Measurements from ENCODE around the gene ADH5.
"Not testable (repeated sequence)": the region's sequence is repeated elsewhere in the genome, so short reads cannot be mapped to it uniquely, and the experiment has no call there.

Gene ADH5

DNA sequence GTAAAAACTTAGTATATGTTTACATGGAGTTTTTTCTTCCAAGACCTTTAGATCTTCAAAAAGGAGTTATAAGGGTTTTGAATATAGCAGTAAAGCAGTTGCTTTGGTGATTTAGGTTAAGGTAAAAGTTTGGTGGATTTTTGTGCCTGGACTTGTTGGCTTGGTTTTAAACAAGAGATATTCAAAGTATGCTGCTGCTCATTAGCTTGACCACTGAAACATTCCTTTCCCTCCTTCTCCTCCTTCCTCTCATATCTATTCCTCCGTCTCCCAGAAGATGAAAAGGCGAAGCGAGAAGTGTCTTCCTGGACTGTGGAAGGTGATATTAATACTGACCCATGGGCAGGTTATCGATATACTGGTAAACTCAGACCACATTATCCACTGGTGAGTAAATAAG lies 54.6 kb downstream of the ADH5 start:
- no peak for DNase-seq (ENCODE audit: low read depth in 2 of 3, low spot score in 2 of 3)

DNA sequence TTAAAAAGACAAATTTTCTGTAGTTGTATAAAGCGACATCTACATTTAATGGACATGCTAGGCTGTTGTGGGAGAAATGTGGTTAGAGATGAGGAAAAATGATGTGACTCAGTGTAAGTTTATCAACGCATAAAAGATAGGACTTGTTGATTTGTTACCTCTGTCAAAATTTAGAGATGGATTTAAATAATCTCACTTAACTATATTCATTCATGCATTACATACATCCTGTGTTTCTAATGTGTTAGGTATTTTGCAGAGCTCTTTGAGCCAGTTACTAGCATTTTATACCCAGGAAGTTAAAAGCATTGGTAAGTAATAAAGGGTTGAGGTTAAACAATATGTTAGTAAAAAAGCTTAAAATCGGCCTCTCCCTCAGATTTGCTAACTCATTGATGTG lies 58.7 kb downstream of the ADH5 start:
- no peak for DNase-seq (ENCODE audit: low read depth in 2 of 3, low spot score in 2 of 3)

DNA sequence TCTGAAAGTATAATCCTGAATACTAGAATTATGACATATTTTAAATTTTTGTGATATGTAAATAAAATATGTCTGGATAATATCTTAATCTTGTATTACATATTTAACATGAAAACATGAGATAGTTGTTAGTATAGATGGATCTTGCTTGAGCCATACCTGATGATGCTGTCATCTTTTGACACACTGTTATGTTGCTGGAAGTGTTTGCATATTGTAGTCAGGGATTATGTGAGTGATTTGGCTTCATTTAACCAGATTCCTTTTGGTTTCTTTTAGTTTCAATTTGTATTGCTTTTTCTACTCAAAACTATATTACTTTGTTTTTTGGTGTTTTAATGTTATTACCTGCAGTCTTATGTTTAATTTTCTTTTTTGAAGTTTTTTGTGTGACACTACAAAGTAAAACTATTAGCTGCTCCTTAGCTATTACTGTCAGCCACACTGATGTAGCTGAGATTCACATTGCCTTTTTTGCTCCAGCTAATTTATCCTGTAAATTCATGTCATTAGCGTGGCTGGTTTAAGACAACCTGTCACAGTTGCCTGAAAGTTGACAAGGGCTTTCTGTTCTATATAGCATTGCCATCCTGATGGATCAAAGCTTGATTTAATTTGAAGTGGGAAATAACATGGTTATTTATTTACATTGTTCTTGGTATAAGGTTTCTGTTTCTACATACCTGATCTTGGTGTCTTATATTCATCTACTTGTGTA lies 59.4 kb downstream of the ADH5 start:
- DNase-seq (ENCODE audit: low read depth in 2 of 3, low spot score in 2 of 3): no peak

DNA sequence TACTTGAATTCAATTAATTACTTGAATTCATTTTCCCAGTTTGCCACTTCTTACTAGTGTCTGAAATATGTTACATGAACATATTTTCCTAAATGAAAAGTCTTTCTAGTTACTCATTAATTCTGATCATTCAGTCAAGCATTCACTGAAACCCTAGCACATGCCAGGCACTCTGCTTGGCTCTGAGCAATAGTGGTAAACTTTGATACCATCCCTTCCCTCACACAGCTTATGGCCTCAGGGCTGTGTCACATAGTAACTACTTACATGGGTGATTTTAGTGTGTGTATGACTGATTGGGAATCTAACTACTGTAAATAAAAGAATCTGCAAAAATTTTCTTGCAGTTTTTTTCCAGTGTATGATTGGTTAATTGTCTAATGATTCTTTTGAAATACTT lies 60.4 kb downstream of the ADH5 start:
- no peak for DNase-seq (ENCODE audit: low read depth in 2 of 3, low spot score in 2 of 3)

DNA sequence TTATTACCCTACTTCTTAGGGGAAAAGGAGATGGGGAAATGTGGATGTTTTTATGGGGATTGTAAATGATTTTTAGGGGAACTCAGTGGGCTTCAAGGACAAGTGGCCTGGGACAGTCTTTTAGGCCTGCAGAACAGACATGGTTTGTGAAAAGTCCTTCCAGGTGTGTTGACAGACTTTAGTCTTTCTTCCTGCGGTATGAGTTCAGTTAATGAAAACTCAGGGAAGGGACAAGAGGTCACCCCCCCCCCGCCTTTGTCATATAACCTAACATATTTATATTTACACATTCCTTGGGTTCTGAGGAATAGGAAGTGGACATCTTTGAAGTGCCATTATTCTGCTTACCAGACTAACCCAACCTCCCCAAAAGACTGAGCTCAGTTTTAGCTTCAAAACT lies 61.3 kb downstream of the ADH5 start:
- DNase-seq (ENCODE audit: low read depth in 2 of 3, low spot score in 2 of 3): no peak

DNA sequence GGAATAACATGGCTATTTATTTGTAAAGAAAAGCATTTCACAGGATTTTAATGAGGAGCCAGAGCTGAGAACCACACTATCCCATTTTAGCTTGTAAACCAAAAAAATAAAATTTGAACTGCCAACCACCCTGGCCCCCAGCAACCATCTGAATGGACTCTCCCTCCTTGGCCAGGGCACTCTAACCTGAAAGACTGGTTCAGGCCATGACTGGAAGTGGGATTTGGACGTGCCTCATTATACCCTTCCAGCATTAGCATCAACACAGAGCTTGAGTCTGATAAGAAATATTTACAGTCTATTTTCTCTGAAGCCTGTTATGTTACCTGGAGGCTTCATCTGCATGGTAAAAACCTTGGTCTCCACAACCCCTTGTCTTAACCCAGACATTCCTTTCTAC lies 63.1 kb downstream of the ADH5 start:
- no peak for DNase-seq (ENCODE audit: low read depth in 2 of 3, low spot score in 2 of 3)

DNA sequence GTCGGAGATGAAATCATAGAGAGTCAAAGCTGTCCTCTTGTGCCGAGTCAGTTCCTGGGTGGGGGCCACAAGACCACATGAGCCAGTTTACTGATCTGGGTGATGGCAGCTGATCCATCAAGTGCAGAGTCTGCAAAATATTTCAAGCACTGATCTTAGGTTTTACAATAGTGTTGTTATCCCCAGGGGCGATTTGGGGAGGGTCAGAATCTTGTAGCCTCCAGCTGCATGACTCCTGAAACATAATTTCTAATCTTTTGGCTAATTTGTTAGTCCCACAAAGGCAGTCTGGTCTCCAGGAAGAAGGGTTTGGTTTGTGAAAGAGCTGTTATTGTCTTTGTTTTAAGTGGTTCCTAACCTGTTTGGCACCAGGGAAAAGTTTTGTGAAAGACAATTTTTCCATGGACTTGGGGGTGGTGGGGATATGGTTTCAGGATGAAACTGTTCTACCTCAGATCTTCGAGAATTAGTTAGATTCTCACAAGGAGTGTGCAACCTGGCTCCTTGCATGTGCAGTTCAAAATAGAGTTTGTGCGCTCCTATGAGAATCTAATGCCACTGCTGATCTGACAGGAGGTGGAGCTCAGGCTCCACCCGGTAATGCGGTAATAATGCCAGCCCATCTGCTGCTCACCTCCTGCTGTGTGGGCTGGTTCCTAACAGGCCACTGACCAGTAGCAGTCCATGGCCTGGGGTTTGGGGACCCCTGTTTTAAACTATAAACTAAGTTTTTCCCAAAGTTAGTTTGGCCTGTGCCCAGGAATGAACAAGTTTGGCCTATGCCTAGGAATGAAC lies 63.9 kb downstream of the ADH5 start:
- DNase-seq (ENCODE audit: low read depth in 2 of 3, low spot score in 2 of 3): no peak

DNA sequence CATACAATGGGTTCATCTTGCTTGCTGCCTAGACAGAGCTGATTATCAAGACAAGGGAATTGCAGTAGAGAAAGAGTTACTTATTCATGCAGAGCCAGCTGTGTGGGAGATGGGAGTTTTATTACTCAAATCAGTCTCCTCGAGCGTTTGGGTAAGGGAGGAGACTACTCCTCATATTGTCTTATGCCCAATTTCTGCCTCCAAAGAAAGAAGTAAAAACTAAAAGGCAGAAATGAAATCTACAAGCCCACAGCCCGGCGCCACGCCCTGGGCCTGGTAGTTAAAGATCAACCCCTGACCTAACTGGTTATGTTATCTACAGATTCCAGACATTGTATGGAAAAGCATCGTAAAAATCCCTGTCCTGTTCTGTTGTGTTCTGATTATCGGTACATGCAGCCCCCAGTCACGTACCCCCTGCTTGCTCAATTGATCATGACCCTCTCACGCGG lies 64.8 kb downstream of the ADH5 start:
- DNase-seq (ENCODE audit: low read depth in 2 of 3, low spot score in 2 of 3): not testable (repeated sequence)

DNA sequence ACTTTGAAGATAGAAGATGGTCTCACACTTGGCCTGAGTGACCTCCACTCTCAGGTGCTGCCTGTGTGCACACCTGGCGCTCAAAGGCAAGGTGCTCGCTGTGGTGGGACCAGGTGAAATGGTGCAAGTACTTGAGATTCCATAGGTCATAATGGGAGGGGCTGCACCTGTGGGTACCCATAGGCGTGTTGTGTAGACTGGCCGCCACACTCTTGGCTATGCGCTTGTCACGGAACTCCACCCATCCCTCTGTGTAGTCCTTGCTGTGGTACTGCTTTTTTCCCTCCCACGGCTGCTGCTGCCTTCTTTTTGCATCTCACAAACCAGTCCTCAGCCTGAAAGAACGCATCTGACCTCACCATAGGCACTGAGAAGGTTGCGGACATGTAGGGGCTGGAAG lies 66.0 kb downstream of the ADH5 start:
- no peak for DNase-seq (ENCODE audit: low read depth in 2 of 3, low spot score in 2 of 3)

DNA sequence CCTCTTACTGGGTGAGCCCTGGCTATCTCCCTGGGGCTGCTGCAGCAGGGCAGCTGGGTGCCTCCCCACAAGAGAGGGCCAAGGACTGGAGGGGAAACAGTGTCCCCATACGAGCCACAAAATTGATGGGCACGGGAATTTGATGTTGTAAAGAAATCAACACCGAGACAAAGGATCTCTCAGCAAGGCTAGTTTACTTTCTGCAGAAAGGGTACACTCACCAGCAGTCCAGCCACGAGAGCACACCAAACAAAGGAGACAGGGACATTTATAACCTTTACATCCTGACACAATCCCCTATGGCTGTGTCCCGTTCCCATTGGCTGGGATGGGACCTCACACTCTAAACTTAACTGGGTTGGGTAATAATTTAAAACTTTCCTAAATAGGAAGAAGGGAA lies 67.2 kb downstream of the ADH5 start:
- DNase-seq (ENCODE audit: low read depth in 2 of 3, low spot score in 2 of 3): no peak
